Measurements from ENCODE around the gene UBE2V1. TPM values are rescaled to one million over a fixed set of nuclear protein-coding genes. Genes with fewer than 3 reads are reported as not detected.

UBE2V1 gene
- total RNA-seq, 2 experiments from 2014 or later, result 57.3 to 143 TPM

- intact Hi-C loops (cut with micrococcal nuclease; ENCODE audit: unreplicated experiment), result loop anchor here (5.0 kb wide), 1 partner anchor 212 kb away; the partner anchor contains the start of gene RNF114
- H3K79me2 ChIP-seq (ENCODE audit: insufficient read depth, low read depth, low read length), result peaks cover 11% of the 10 kb centered on the region; the same call in 1 of the 2 replicates
- ChIA-PET CTCF (ENCODE audit: unreplicated experiment) (no interaction called here), POLR2A (interaction anchor here (0.6 to 1.2 kb wide), 3 partner anchors 15 to 180 kb away, joined by 3 to 4 read pairs (median 3); no protein-coding TSS in a partner anchor)
- H2AFZ ChIP-seq (ENCODE audit: low read length), result no peak overlapping the region
- no TSS peak for BruUV-seq (replicated peaks)
- TF ChIP-seq EZH2phosphoT487 (IDR thresholded peaks at IDR 0.05; ENCODE audit: borderline replicate concordance, low read depth, low read length) (no peak), CTCF (conservative IDR thresholded peaks at IDR 0.05; ENCODE audit: low read length) (no peak)
- H3K4me2 ChIP-seq (ENCODE audit: low read length), result no peak overlapping the region
- peaks cover 31% of the 10 kb centered on the region for H3K4me1 ChIP-seq (ENCODE audit: insufficient read depth, low read length, poor library complexity, severe bottlenecking)
- no peak overlapping the region for H3K27ac ChIP-seq (ENCODE audit: low read depth, low read length, poor library complexity, severe bottlenecking)
- no peak for DNase-seq (ENCODE audit: low spot score)
- no peak overlapping the region for H3K4me3 ChIP-seq (ENCODE audit: low read depth, low read length, poor library complexity, severe bottlenecking)
- peaks cover 7% of the 10 kb centered on the region; the same call in 1 of the 2 replicates for H3K36me3 ChIP-seq (ENCODE audit: insufficient read depth, low read length)
- H3K9me2 ChIP-seq (ENCODE audit: insufficient read depth, low read length), result no peaks in the 10 kb centered on the region
- H3K9me3 ChIP-seq (ENCODE audit: low read length), result no peaks in the 10 kb centered on the region
- H4K20me1 ChIP-seq (ENCODE audit: insufficient read depth, low read length), result no peaks in the 10 kb centered on the region
Measured at GRCh38 chr20:50149481-50150254, 36.7 kb upstream of the UBE2V1 start.

GRCh38 chr20:50146732-50147662 is 34.0 kb upstream of the UBE2V1 start:
- TF ChIP-seq EZH2phosphoT487 (IDR thresholded peaks at IDR 0.05; ENCODE audit: borderline replicate concordance, low read depth, low read length) (no peak), CTCF (conservative IDR thresholded peaks at IDR 0.05; ENCODE audit: low read length) (no peak)
- CTCF ChIA-PET (ENCODE audit: unreplicated experiment), result interaction anchor here (1.0 kb wide), 1 partner anchor 31 kb away, joined by 4 read pairs; no protein-coding TSS in a partner anchor
- Histone ChIP-seq H3K4me3 (ENCODE audit: low read depth, low read length, poor library complexity, severe bottlenecking) (no peak overlapping the region), H4K20me1 (ENCODE audit: insufficient read depth, low read length) (no peaks in the 10 kb centered on the region), H3K27ac (ENCODE audit: low read depth, low read length, poor library complexity, severe bottlenecking) (peak overlapping the region; percentile 43), H3K36me3 (ENCODE audit: insufficient read depth, low read length) (peaks cover 18% of the 10 kb centered on the region; the same call in 1 of the 2 replicates), H2AFZ (ENCODE audit: low read length) (peak overlapping the region; percentile 17; the same call in 1 of the 2 replicates), H3K9me3 (ENCODE audit: low read length) (no peaks in the 10 kb centered on the region), H3K79me2 (ENCODE audit: insufficient read depth, low read depth, low read length) (no peaks in the 10 kb centered on the region), H3K4me1 (ENCODE audit: insufficient read depth, low read length, poor library complexity, severe bottlenecking) (peaks cover 12% of the 10 kb centered on the region), H3K9me2 (ENCODE audit: insufficient read depth, low read length) (no peaks in the 10 kb centered on the region), H3K4me2 (ENCODE audit: low read length) (peak overlapping the region; percentile 52; the same call in 1 of the 2 replicates)
- POLR2A ChIA-PET, result interaction anchor here (0.6 kb wide), 1 partner anchor 1255 kb away, joined by 3 read pairs; no protein-coding TSS in a partner anchor
- BruUV-seq (replicated peaks), result no TSS peak
- peak; percentile 62 for DNase-seq (ENCODE audit: low spot score)
- intact Hi-C loops (cut with micrococcal nuclease; ENCODE audit: unreplicated experiment), result no loop called here
